WERI-Rb-1 (cell line): ENCODE measurements around the gene ROR2.

Source experiments
- DNase-seq: peaks from one replicate; pipeline ENCODE4 v3.0.0-alpha.2; 2020
- H3K27ac ChIP-seq: fragments of 250-450 bp; sonication (Bioruptor Pico); 2 replicates; pipeline ENCODE4 v1.5.1; 2020; ENCODE audit warnings: mild to moderate bottlenecking, moderate library complexity
- H3K27me3 ChIP-seq: fragments of 250-450 bp; sonication (Bioruptor Pico); 2 replicates; pipeline ENCODE4 v1.5.1; 2021; ENCODE audit warnings: mild to moderate bottlenecking, low read depth, moderate library complexity; ENCODE audit not compliant: insufficient read depth, severe bottlenecking
- H3K36me3 ChIP-seq: fragments of 250-450 bp; sonication (Bioruptor Pico); 2 replicates; pipeline ENCODE4 v1.5.1; 2020; ENCODE audit warnings: mild to moderate bottlenecking, moderate library complexity
- H3K4me3 ChIP-seq: 2 replicates; pipeline ENCODE4 v1.5.1; 2011; ENCODE audit warnings: low read depth, mild to moderate bottlenecking, control low read depth, low read length
- H3K9me3 ChIP-seq: fragments of 250-450 bp; sonication (Bioruptor Pico); 2 replicates; pipeline ENCODE4 v1.5.1; 2021; ENCODE audit warnings: mild to moderate bottlenecking, moderate library complexity; ENCODE audit not compliant: severe bottlenecking
- TF ChIP-seq, protein P1 (sequence below): IDR thresholded peaks from 2 replicates; pipeline ENCODE4 v1.5.1; 2011; ENCODE audit warnings: low read depth, mild to moderate bottlenecking, control low read depth, inconsistent platforms, low read length

Gene ROR2

GRCh38 chr9:91533382-91533781 is 416.6 kb downstream of the ROR2 start:
- Histone ChIP-seq H3K9me3 (no peaks in the 10 kb centered on the region), H3K27me3 (no peaks in the 10 kb centered on the region), H3K4me3 (no peak overlapping the region), H3K36me3 (no peaks in the 10 kb centered on the region), H3K27ac (no peak overlapping the region)
- no peak for DNase-seq
- TF ChIP-seq, protein P1, sequence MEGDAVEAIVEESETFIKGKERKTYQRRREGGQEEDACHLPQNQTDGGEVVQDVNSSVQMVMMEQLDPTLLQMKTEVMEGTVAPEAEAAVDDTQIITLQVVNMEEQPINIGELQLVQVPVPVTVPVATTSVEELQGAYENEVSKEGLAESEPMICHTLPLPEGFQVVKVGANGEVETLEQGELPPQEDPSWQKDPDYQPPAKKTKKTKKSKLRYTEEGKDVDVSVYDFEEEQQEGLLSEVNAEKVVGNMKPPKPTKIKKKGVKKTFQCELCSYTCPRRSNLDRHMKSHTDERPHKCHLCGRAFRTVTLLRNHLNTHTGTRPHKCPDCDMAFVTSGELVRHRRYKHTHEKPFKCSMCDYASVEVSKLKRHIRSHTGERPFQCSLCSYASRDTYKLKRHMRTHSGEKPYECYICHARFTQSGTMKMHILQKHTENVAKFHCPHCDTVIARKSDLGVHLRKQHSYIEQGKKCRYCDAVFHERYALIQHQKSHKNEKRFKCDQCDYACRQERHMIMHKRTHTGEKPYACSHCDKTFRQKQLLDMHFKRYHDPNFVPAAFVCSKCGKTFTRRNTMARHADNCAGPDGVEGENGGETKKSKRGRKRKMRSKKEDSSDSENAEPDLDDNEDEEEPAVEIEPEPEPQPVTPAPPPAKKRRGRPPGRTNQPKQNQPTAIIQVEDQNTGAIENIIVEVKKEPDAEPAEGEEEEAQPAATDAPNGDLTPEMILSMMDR = no peak

DNA sequence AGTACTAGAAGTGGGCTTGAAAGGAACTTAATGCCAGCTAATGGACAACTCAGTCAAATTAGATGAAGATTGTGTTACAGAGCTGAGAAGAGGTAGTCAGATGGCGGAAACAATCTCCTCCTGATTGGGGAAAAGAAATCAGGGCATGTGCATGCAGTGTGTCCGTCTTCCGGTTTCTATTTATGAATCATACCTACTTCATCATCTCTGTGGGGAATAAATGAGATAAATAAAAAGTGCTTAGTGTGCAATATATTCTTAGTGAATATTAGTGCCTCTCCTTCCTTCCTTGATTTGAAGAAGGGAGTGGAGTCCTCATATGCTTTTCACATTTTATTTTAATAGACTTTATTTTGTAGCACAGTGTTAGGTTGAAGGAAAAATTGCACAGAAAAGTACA is 417.7 kb downstream of the ROR2 start:
- TF ChIP-seq, protein P1 = no peak
- Histone ChIP-seq H3K4me3 (no peak overlapping the region), H3K27ac (no peak overlapping the region), H3K27me3 (no peaks in the 10 kb centered on the region), H3K9me3 (no peaks in the 10 kb centered on the region), H3K36me3 (no peaks in the 10 kb centered on the region)
- no peak for DNase-seq

- TF ChIP-seq, protein P1 = no peak
- Histone ChIP-seq H3K9me3 (no peaks in the 10 kb centered on the region), H3K36me3 (no peaks in the 10 kb centered on the region), H3K4me3 (no peak overlapping the region), H3K27me3 (no peaks in the 10 kb centered on the region), H3K27ac (no peak overlapping the region)
- no peak for DNase-seq
Measured at GRCh38 chr9:91530829-91531228, 419.2 kb downstream of the ROR2 start.

GRCh38 chr9:91522481-91522880 is 427.5 kb downstream of the ROR2 start:
- H3K36me3 ChIP-seq = no peaks in the 10 kb centered on the region
- no peak for DNase-seq
- no peak overlapping the region for H3K4me3 ChIP-seq
- H3K27ac ChIP-seq = no peak overlapping the region
- no peaks in the 10 kb centered on the region for H3K27me3 ChIP-seq
- TF ChIP-seq, protein P1 = no peak
- H3K9me3 ChIP-seq = no peaks in the 10 kb centered on the region

- TF ChIP-seq, protein P1 = no peak
- Histone ChIP-seq H3K27ac (no peak overlapping the region), H3K27me3 (no peaks in the 10 kb centered on the region), H3K4me3 (no peak overlapping the region), H3K9me3 (no peaks in the 10 kb centered on the region), H3K36me3 (no peaks in the 10 kb centered on the region)
- DNase-seq = no peak
Measured at GRCh38 chr9:91519520-91520277, 430.3 kb downstream of the ROR2 start.

DNA sequence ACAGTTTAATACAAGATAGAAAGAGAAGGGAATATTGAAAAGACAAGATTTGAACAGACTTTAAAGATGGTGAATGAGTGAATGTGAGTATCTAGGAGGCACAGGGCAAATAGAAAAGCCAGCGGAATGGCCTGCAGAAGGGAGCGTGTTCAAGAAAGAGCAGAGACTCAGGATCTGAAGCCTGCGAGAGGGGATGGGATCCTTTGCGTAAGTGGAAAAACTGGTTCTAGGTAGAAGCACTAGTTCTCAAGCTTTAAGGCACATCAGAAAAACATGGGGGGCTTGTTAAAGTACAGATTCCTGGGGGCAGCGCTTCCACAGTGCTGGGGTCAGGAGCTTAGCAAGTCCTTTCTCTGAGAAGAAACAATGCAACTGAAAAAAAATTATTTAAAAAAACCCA is 431.6 kb downstream of the ROR2 start:
- TF ChIP-seq, protein P1 = no peak
- H3K9me3 ChIP-seq = no peaks in the 10 kb centered on the region
- H3K4me3 ChIP-seq = no peak overlapping the region
- DNase-seq = no peak
- H3K27ac ChIP-seq = no peak overlapping the region
- no peaks in the 10 kb centered on the region for H3K36me3 ChIP-seq
- no peaks in the 10 kb centered on the region for H3K27me3 ChIP-seq
